Activated naive CD4-positive, alpha-beta T cell treated with anti-CD3 and anti-CD28 coated beads, Interleukin-2, amount 50 U/mL, for 72 hours (primary cell): ENCODE data around the gene DOC2A. TPM values are rescaled to one million over a fixed set of nuclear protein-coding genes. Genes with fewer than 3 reads are reported as not detected.
"Not testable (repeated sequence)": the region's sequence is repeated elsewhere in the genome, so short reads cannot be mapped to it uniquely, and the experiment has no call there.

Source experiments
- ATAC-seq, 2 donors: fragments of 150-1000 bp; cut with Tn5 transposase; 2 replicates each; pipeline ENCODE4 v1.10.0; 2021; ENCODE audit warnings: mild to moderate bottlenecking in 2 of 2, moderate library complexity in 2 of 2
- DNase-seq, 2 donors: peaks; one replicate each; pipeline ENCODE4 v3.0.0; 2021 to 2022; ENCODE audit warnings: low spot score in 2 of 2
- H3K27ac Mint-ChIP-seq, 2 donors: one replicate each; pipeline ENCODE4 v1.8.0; 2022; ENCODE audit warnings: mild to moderate bottlenecking in 2 of 2, mixed read lengths in 2 of 2
- H3K36me3 Mint-ChIP-seq, 2 donors: one replicate each; pipeline ENCODE4 v1.8.0; 2022; ENCODE audit warnings: mixed read lengths in 2 of 2
- H3K9me3 Mint-ChIP-seq, 2 donors: one replicate each; pipeline ENCODE4 v1.8.0; 2022; ENCODE audit warnings: mixed read lengths in 2 of 2
- total RNA-seq, 2 donors: library from RNA; stranded (reverse); gene quantifications; one replicate each; pipeline ENCODE4 v1.2.3, GENCODE V29; 2022

Gene DOC2A
- 1 to 10 TPM in 1 of 2 donors, under 1 TPM in 1; 0.80 to 2.0 TPM for total RNA-seq

- ATAC-seq (peak; percentile 33 to 59), DNase-seq (no peak)
- Mint-ChIP-seq H3K36me3 (no peaks in the 10 kb centered on the region), H3K27ac (no peak within 1 kb of the TSS), H3K9me3 (no peaks in the 10 kb centered on the region)
Observed at GRCh38 chr16:30010844-30011713, at the start of gene DOC2A. Gene DOC2A, minus strand, starts transcription at chr16:30011027. Its CDS starts 805 bp downstream, at chr16:30010222.

GRCh38 chr16:30060346-30060745 lies 49.5 kb upstream of the DOC2A start:
- DNase-seq (no peak), ATAC-seq (no peak)
- Mint-ChIP-seq H3K9me3 (no peaks in the 10 kb centered on the region), H3K27ac (no peak overlapping the region), H3K36me3 (peaks cover 12 to 15% of the 10 kb centered on the region in 2 donors)

- peak; percentile 63 to 76 for DNase-seq
- Mint-ChIP-seq H3K36me3 (peaks cover 0 to 5% of the 10 kb centered on the region in 2 donors), H3K27ac (no peak overlapping the region), H3K9me3 (no peaks in the 10 kb centered on the region)
- peak; percentile 62 to 81 for ATAC-seq
Observed at GRCh38 chr16:30054959-30055553, 44.2 kb upstream of the DOC2A start.

- Mint-ChIP-seq H3K36me3 (peaks cover 0 to 5% of the 10 kb centered on the region in 2 donors), H3K27ac (no peak overlapping the region), H3K9me3 (no peaks in the 10 kb centered on the region)
- ATAC-seq (no peak), DNase-seq (no peak)
Observed at GRCh38 chr16:30054451-30054850, 43.6 kb upstream of the DOC2A start.

- no peak for DNase-seq
- Mint-ChIP-seq H3K9me3 (no peaks in the 10 kb centered on the region), H3K27ac (peak overlapping the region; percentile 56 to 78), H3K36me3 (peaks cover 0 to 5% of the 10 kb centered on the region in 2 donors)
- ATAC-seq: peak; percentile 19 to 38
Observed at GRCh38 chr16:30053376-30054015, 42.7 kb upstream of the DOC2A start.

- Mint-ChIP-seq H3K9me3 (no peaks in the 10 kb centered on the region), H3K27ac (peak overlapping the region; percentile 78 to 94), H3K36me3 (peaks cover 0 to 5% of the 10 kb centered on the region in 2 donors)
- ATAC-seq (peak; percentile 86 to 92), DNase-seq (peak; percentile 96)
Observed at GRCh38 chr16:30052671-30053372, 42.0 kb upstream of the DOC2A start.

- H3K36me3 Mint-ChIP-seq: peaks cover 0 to 5% of the 10 kb centered on the region in 2 donors
- no peak for DNase-seq
- ATAC-seq: no peak
- no peaks in the 10 kb centered on the region for H3K9me3 Mint-ChIP-seq
- H3K27ac Mint-ChIP-seq: peak overlapping the region in 1 of 2 donors; percentile 78
Observed at GRCh38 chr16:30051518-30051917, 40.7 kb upstream of the DOC2A start.

- H3K27ac Mint-ChIP-seq: no peak overlapping the region
- H3K9me3 Mint-ChIP-seq: no peaks in the 10 kb centered on the region
- DNase-seq (no peak), ATAC-seq (no peak)
- H3K36me3 Mint-ChIP-seq: peaks cover 0 to 5% of the 10 kb centered on the region in 2 donors
Observed at GRCh38 chr16:30049871-30050270, 39.0 kb upstream of the DOC2A start.

- Mint-ChIP-seq H3K9me3 (no peaks in the 10 kb centered on the region), H3K36me3 (peaks cover 0 to 3% of the 10 kb centered on the region in 2 donors), H3K27ac (no peak overlapping the region)
- ATAC-seq (no peak), DNase-seq (no peak)
Observed at GRCh38 chr16:30046588-30046987, 35.8 kb upstream of the DOC2A start.

- Mint-ChIP-seq H3K27ac (no peak overlapping the region), H3K36me3 (no peaks in the 10 kb centered on the region), H3K9me3 (no peaks in the 10 kb centered on the region)
- DNase-seq (no peak), ATAC-seq (no peak)
Observed at GRCh38 chr16:30046178-30046577, 35.4 kb upstream of the DOC2A start.

GRCh38 chr16:30041841-30042240 lies 31.0 kb upstream of the DOC2A start:
- no peak overlapping the region for H3K27ac Mint-ChIP-seq
- ATAC-seq (no peak), DNase-seq (no peak)
- H3K36me3 Mint-ChIP-seq: no peaks in the 10 kb centered on the region
- no peaks in the 10 kb centered on the region for H3K9me3 Mint-ChIP-seq

- not testable (repeated sequence) for H3K9me3 Mint-ChIP-seq, H3K36me3 Mint-ChIP-seq, H3K27ac Mint-ChIP-seq, DNase-seq, ATAC-seq
Observed at GRCh38 chr16:30040690-30041089, 29.9 kb upstream of the DOC2A start.

GRCh38 chr16:30040221-30040620 lies 29.4 kb upstream of the DOC2A start:
- no peaks in the 10 kb centered on the region for H3K9me3 Mint-ChIP-seq
- no peak overlapping the region for H3K27ac Mint-ChIP-seq
- DNase-seq (no peak), ATAC-seq (no peak)
- no peaks in the 10 kb centered on the region for H3K36me3 Mint-ChIP-seq

GRCh38 chr16:30033270-30033669 lies 22.4 kb upstream of the DOC2A start:
- ATAC-seq: peak; percentile 39 to 50
- no peaks in the 10 kb centered on the region for H3K9me3 Mint-ChIP-seq
- H3K36me3 Mint-ChIP-seq: no peaks in the 10 kb centered on the region
- DNase-seq: no peak
- no peak overlapping the region for H3K27ac Mint-ChIP-seq

GRCh38 chr16:30032083-30032819 lies 21.4 kb upstream of the DOC2A start:
- peak; percentile 63 to 69 for ATAC-seq
- Mint-ChIP-seq H3K9me3 (no peaks in the 10 kb centered on the region), H3K36me3 (no peaks in the 10 kb centered on the region), H3K27ac (no peak overlapping the region)
- peak in 1 of 2 donors; percentile 71 for DNase-seq

- Mint-ChIP-seq H3K36me3 (no peaks in the 10 kb centered on the region), H3K27ac (no peak overlapping the region), H3K9me3 (no peaks in the 10 kb centered on the region)
- ATAC-seq (no peak), DNase-seq (no peak)
Observed at GRCh38 chr16:30031477-30031918, 20.7 kb upstream of the DOC2A start.
